Keratinocyte (primary cell): ENCODE data around the gene SEMA4G. TPM values are rescaled to one million over a fixed set of nuclear protein-coding genes. Genes with fewer than 3 reads are reported as not detected.

Source experiments
- DNase-seq: peaks from one replicate; pipeline ENCODE4 v3.0.0-alpha.2; 2011; ENCODE audit warnings: low read depth, missing footprints, low spot score
- FAIRE-seq: peaks from 2 replicates; lab custom pipeline; 2011; peaks lifted over from hg19 to GRCh38; lab: Jason Lieb, UNC
- H2AFZ ChIP-seq: 2 replicates; pipeline ENCODE4 v1.6.0; 2012; ENCODE audit warnings: low read length, control low read depth, inconsistent platforms; ENCODE audit not compliant: control insufficient read depth
- H3K27ac ChIP-seq: 2 replicates; pipeline ENCODE4 v1.5.1; 2011; ENCODE audit warnings: low read length; ENCODE audit not compliant: control insufficient read depth, insufficient read depth
- H3K27me3 ChIP-seq: 3 replicates; pipeline ENCODE4 v1.6.0; 2011; ENCODE audit warnings: low read length; ENCODE audit not compliant: control insufficient read depth, insufficient read depth; ENCODE audit errors: extremely low read depth
- H3K36me3 ChIP-seq, 2 experiments: 2 replicates in 1 of 2; 3 replicates in 1 of 2; pipeline ENCODE4 v1.5.1; 2011; ENCODE audit warnings: low read length in 2 of 2, mild to moderate bottlenecking in 1 of 2; ENCODE audit not compliant: control insufficient read depth in 2 of 2, insufficient read depth in 2 of 2; ENCODE audit errors: extremely low read depth in 1 of 2
- H3K4me1 ChIP-seq: 3 replicates; pipeline ENCODE4 v1.5.1; 2011; ENCODE audit warnings: low read length; ENCODE audit not compliant: control insufficient read depth, insufficient read depth; ENCODE audit errors: extremely low read depth
- H3K4me2 ChIP-seq: 3 replicates; pipeline ENCODE4 v1.6.0; 2011; ENCODE audit warnings: low read depth, low read length; ENCODE audit not compliant: control insufficient read depth, insufficient read depth; ENCODE audit errors: extremely low read depth
- H3K4me3 ChIP-seq, 3 experiments: fragments of 200-600 bp in 1 of 3; sonication (generic) in 1 of 3; 2 replicates in 2 of 3; 3 replicates in 1 of 3; pipeline ENCODE4 v1.5.1; 2011 to 2016; ENCODE audit warnings: low read length in 3 of 3, mild to moderate bottlenecking in 3 of 3, control low read depth in 2 of 3, inconsistent platforms in 1 of 3, low read depth in 1 of 3, mixed read lengths in 1 of 3, mixed run types in 1 of 3, moderate library complexity in 1 of 3; ENCODE audit not compliant: control insufficient read depth in 2 of 3, insufficient read depth in 2 of 3; ENCODE audit errors: extremely low read depth in 1 of 3
- H3K79me2 ChIP-seq: 2 replicates; pipeline ENCODE4 v1.6.0; 2012; ENCODE audit warnings: low read length; ENCODE audit not compliant: control insufficient read depth, insufficient read depth
- H3K9ac ChIP-seq: 3 replicates; pipeline ENCODE4 v1.6.0; 2011; ENCODE audit warnings: low read length; ENCODE audit not compliant: control insufficient read depth, insufficient read depth; ENCODE audit errors: extremely low read depth
- H3K9me1 ChIP-seq: 3 replicates; pipeline ENCODE4 v1.6.0; 2011; ENCODE audit warnings: low read length; ENCODE audit not compliant: control insufficient read depth, insufficient read depth; ENCODE audit errors: extremely low read depth
- H3K9me3 ChIP-seq: 2 replicates; pipeline ENCODE4 v1.5.1; 2012; ENCODE audit warnings: low read depth, low read length; ENCODE audit not compliant: control insufficient read depth
- H4K20me1 ChIP-seq: 3 replicates; pipeline ENCODE4 v1.6.0; 2011; ENCODE audit warnings: low read length; ENCODE audit not compliant: control insufficient read depth, insufficient read depth; ENCODE audit errors: extremely low read depth
- CTCF ChIP-seq, 3 experiments: IDR thresholded peaks in 1 of 3; conservative IDR thresholded peaks in 1 of 3; optimal IDR thresholded peaks in 1 of 3; 2 replicates in 2 of 3; 3 replicates in 1 of 3; pipeline versions ENCODE3 to v1.5.1; 2011; ENCODE audit warnings: low read length in 3 of 3, mild to moderate bottlenecking in 3 of 3, moderate library complexity in 2 of 3, control low read depth in 1 of 3, inconsistent platforms in 1 of 3; ENCODE audit not compliant: insufficient read depth in 2 of 3; ENCODE audit errors: extremely low read depth in 1 of 3
- EZH2 ChIP-seq: IDR thresholded peaks from one replicate; pipeline ENCODE4 v1.6.1; 2012; ENCODE audit warnings: inconsistent platforms, mild to moderate bottlenecking, low read length, moderate library complexity
- dilution Hi-C: fragments of 300-500 bp; cut with MboI; formaldehyde crosslinking; loops from one replicate; pipeline ENCODE4 v1.7.0; 2020; ENCODE audit warnings: low sequenced_read_pairs; ENCODE audit not compliant: extremely low pct_ligation_motif_present
- polyA plus RNA-seq, 5 experiments: library from polyadenylated mRNA; depleted of rRNA in 3 of 5; stranded (reverse) in 3 of 5; stranded (forward) in 1 of 5; unstranded in 1 of 5; fragments of >200 nt; gene quantifications; 1 replicate in 1 of 5; 2 replicates in 3 of 5; 3 replicates in 1 of 5; pipeline versions ENCODE4 v1.2.1 to v1.2.3, GENCODE V29; 2011 to 2012; ENCODE audit warnings: missing spikeins in 2 of 5, low read depth in 1 of 5, low replicate concordance in 1 of 5

Gene SEMA4G
- polyA plus RNA-seq, 1 donor (not counting 4 experiments of a cell fraction or from before 2014, with no cell fraction given): 1.2 TPM

- peaks cover 15 to 17% of the 10 kb centered on the region in 2 experiments for H3K36me3 ChIP-seq
- FAIRE-seq (no peak), DNase-seq (no peak)
- no peaks in the 10 kb centered on the region for H3K9me3 ChIP-seq
- no peaks in the 10 kb centered on the region for H3K79me2 ChIP-seq
- no peaks in the 10 kb centered on the region for H4K20me1 ChIP-seq
- H3K4me1 ChIP-seq: peaks cover 23% of the 10 kb centered on the region
- no peak overlapping the region for H3K4me2 ChIP-seq
- H3K9ac ChIP-seq: no peak overlapping the region
- dilution Hi-C loops: no loop called here
- no peak overlapping the region for H3K4me3 ChIP-seq
- no peaks in the 10 kb centered on the region for H3K9me1 ChIP-seq
- no peaks in the 10 kb centered on the region for H3K27me3 ChIP-seq
- no peak overlapping the region for H3K27ac ChIP-seq
- TF ChIP-seq EZH2 (no peak), CTCF (optimal IDR thresholded peaks at IDR 0.05 in 1 of 3, IDR thresholded peaks at IDR 0.05 in 1 of 3, conservative IDR thresholded peaks at IDR 0.05 in 1 of 3; ENCODE audit: extremely low read depth in 1 of 3, insufficient read depth in 2 of 3, low read length in 3 of 3) (no peak)
- H2AFZ ChIP-seq: no peak overlapping the region
Measured at GRCh38 chr10:101008823-101009423, 39.6 kb downstream of the SEMA4G start.

- Histone ChIP-seq H3K9me3 (no peaks in the 10 kb centered on the region), H3K79me2 (no peaks in the 10 kb centered on the region), H4K20me1 (no peaks in the 10 kb centered on the region), H2AFZ (no peak overlapping the region), H3K9me1 (no peaks in the 10 kb centered on the region), H3K9ac (no peak overlapping the region), H3K4me1 (peaks cover 30% of the 10 kb centered on the region), H3K27ac (no peak overlapping the region), H3K27me3 (no peaks in the 10 kb centered on the region), H3K36me3 (peaks cover 11% of the 10 kb centered on the region in 2 experiments), H3K4me2 (no peak overlapping the region), H3K4me3 (no peak overlapping the region)
- DNase-seq (no peak), FAIRE-seq (no peak)
- dilution Hi-C loops: no loop called here
- TF ChIP-seq CTCF (optimal IDR thresholded peaks at IDR 0.05 in 1 of 3, IDR thresholded peaks at IDR 0.05 in 1 of 3, conservative IDR thresholded peaks at IDR 0.05 in 1 of 3; ENCODE audit: extremely low read depth in 1 of 3, insufficient read depth in 2 of 3, low read length in 3 of 3) (no peak), EZH2 (no peak)
Measured at GRCh38 chr10:101010329-101010728, 41.0 kb downstream of the SEMA4G start.
